Stomach (tissue), 9 donors: ENCODE measurements around the gene ATG2B. TPM values are rescaled to one million over a fixed set of nuclear protein-coding genes. Genes with fewer than 3 reads are reported as not detected.

Experiments
- DNase-seq, 2 donors: peaks; one replicate each; pipeline versions ENCODE4 v3.0.0 to v3.0.0-alpha.2; 2013 to 2019
- H3K27ac ChIP-seq, 5 donors: fragments of 200-600 bp in 4 of 5; sonication (generic) in 4 of 5; one replicate each; pipeline ENCODE4 v1.5.1; 2013 to 2019; ENCODE audit warnings: mild to moderate bottlenecking in 1 of 5, moderate library complexity in 1 of 5
- H3K27me3 ChIP-seq, 3 donors: fragments of 200-600 bp; sonication (generic); one replicate each; pipeline ENCODE4 v1.5.1; 2017 to 2019; ENCODE audit warnings: mixed run types in 1 of 3
- H3K36me3 ChIP-seq, 4 donors: fragments of 200-600 bp; sonication (generic); 1 replicate in 3 of 4; 2 replicates in 1 of 4; pipeline ENCODE4 v1.5.1; 2016 to 2019
- H3K4me1 ChIP-seq, 4 donors: fragments of 200-600 bp; sonication (generic); one replicate each; pipeline ENCODE4 v1.5.1; 2016 to 2019
- H3K4me3 ChIP-seq, 4 donors: fragments of 200-600 bp; sonication (generic) in 3 of 4; one replicate each; pipeline ENCODE4 v1.5.1; 2016 to 2019; ENCODE audit warnings: mild to moderate bottlenecking in 1 of 4
- H3K9me3 ChIP-seq, 4 donors: fragments of 200-600 bp; sonication (generic); one replicate each; pipeline ENCODE4 v1.5.1; 2016 to 2019
- EP300 ChIP-seq: sonication (generic); formaldehyde crosslinking; IDR thresholded peaks from one replicate; pipeline ENCODE4 v1.6.1; 2017; ENCODE audit warnings: antibody characterized with exemption
- POLR2A ChIP-seq, 4 donors: fragments of 450-650 bp; IDR thresholded peaks; one replicate each; pipeline ENCODE4 v1.6.1; 2016; ENCODE audit warnings: antibody characterized with exemption in 4 of 4, control low read depth in 2 of 4, mild to moderate bottlenecking in 1 of 4, moderate library complexity in 1 of 4
- POLR2AphosphoS5 ChIP-seq, 3 donors: sonication (generic); formaldehyde crosslinking; IDR thresholded peaks; one replicate each; pipeline ENCODE4 v1.6.1; 2016; ENCODE audit warnings: antibody characterized with exemption in 3 of 3
- WGBS, 5 donors: extraction: QIAGEN DNeasy Blood & Tissue Kit in 3 of 5; methylation state at CpG; one replicate each; pipeline versions ENCODE4 v1.1.5 to v1.1.7; 2013 to 2018; 5-methylcytosine and 5-hydroxymethylcytosine counted together
- intact Hi-C: fragments of 100-400 bp; cut with DNase I; formaldehyde crosslinking; loops from one replicate; pipeline ENCODE4 v1.15.1; 2023; ENCODE audit warnings: low total_unique reads
- polyA plus RNA-seq, 3 donors: library from polyadenylated mRNA; stranded (reverse); fragments of 200-250 nt; gene quantifications; one replicate each; pipeline ENCODE4 v1.2.3, GENCODE V29; 2013
- total RNA-seq, 5 donors: library from RNA; depleted of rRNA; stranded (reverse); fragments of >200 nt; gene quantifications; one replicate each; pipeline versions ENCODE4 v1.1.0 to v1.2.3, GENCODE V29; 2014 to 2016
- TF ChIP-seq, protein P1 (sequence below), 7 experiments: fragments of 450-650 bp in 4 of 7; fragments of 200-600 bp in 3 of 7; sonication (generic) in 3 of 7; IDR thresholded peaks; one replicate each; pipeline ENCODE4 v1.5.1; 2016 to 2019; ENCODE audit warnings: antibody characterized with exemption in 7 of 7, control low read depth in 2 of 7, mild to moderate bottlenecking in 1 of 7
- donor health status: healthy with polysubstance abuse.
- donor health status: Bipolar disorder and iron deficiency.
- donor health status: healthy.

The ATG2B gene
- total and polyA plus RNA-seq, 8 donors: 1.9 to 59.7 (median 21.9) TPM

GRCh38 chr14:96318836-96319235 is 44.3 kb downstream of the ATG2B start:
- TF ChIP-seq EP300: no peak
- TF ChIP-seq, protein P1, sequence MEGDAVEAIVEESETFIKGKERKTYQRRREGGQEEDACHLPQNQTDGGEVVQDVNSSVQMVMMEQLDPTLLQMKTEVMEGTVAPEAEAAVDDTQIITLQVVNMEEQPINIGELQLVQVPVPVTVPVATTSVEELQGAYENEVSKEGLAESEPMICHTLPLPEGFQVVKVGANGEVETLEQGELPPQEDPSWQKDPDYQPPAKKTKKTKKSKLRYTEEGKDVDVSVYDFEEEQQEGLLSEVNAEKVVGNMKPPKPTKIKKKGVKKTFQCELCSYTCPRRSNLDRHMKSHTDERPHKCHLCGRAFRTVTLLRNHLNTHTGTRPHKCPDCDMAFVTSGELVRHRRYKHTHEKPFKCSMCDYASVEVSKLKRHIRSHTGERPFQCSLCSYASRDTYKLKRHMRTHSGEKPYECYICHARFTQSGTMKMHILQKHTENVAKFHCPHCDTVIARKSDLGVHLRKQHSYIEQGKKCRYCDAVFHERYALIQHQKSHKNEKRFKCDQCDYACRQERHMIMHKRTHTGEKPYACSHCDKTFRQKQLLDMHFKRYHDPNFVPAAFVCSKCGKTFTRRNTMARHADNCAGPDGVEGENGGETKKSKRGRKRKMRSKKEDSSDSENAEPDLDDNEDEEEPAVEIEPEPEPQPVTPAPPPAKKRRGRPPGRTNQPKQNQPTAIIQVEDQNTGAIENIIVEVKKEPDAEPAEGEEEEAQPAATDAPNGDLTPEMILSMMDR (IDR thresholded peaks at IDR 0.05): no peak
- TF ChIP-seq POLR2AphosphoS5 (IDR thresholded peaks at IDR 0.05): no peak
- TF ChIP-seq POLR2A (IDR thresholded peaks at IDR 0.05): no peak
- H3K9me3 ChIP-seq: no peaks in the 10 kb centered on the region
- WGBS, 5 donors: 90 to 94% (median 93%) methylated on average over 9 of the region's 9 CpGs
- intact Hi-C loops: no loop called here
- DNase-seq: no peak
- H3K27me3 ChIP-seq: no peaks in the 10 kb centered on the region
- no peak overlapping the region for H3K4me3 ChIP-seq
- H3K36me3 ChIP-seq: peaks cover 37 to 98% (median 98%) of the 10 kb centered on the region in 4 donors
- no peaks in the 10 kb centered on the region for H3K4me1 ChIP-seq
- no peak overlapping the region for H3K27ac ChIP-seq

DNA sequence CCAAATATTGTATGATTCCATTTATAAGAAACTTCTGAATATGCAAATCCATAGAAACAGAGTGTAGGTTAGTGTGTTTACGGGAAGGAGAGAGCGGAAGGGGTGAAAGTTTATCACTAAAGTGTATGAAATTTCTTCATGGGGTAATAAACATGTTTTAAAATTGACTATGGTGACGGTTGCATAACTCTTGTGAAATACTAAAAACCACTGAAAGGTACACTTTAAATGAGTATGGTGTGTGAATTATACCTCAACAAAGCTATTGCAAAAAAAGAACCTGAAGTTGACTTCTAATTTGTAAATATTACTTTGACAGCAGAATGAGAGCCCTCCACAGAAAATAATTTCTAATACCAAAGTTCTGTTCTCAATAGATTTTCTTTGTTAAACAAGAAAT is 47.1 kb downstream of the ATG2B start:
- no peak for DNase-seq
- Histone ChIP-seq H3K4me3 (no peak overlapping the region), H3K27ac (no peak overlapping the region), H3K9me3 (no peaks in the 10 kb centered on the region), H3K27me3 (no peaks in the 10 kb centered on the region), H3K36me3 (peaks cover 30 to 98% (median 97%) of the 10 kb centered on the region in 4 donors), H3K4me1 (no peaks in the 10 kb centered on the region)
- no peak for TF ChIP-seq POLR2AphosphoS5 (IDR thresholded peaks at IDR 0.05)
- TF ChIP-seq POLR2A (IDR thresholded peaks at IDR 0.05): no peak
- TF ChIP-seq, protein P1 (IDR thresholded peaks at IDR 0.05): no peak
- no peak for TF ChIP-seq EP300
- WGBS, 5 donors: 94 to 97% (median 96%) methylated on average over 3 of the region's 3 CpGs
- intact Hi-C loops: no loop called here

- H3K36me3 ChIP-seq: peaks cover 30 to 96% (median 94%) of the 10 kb centered on the region in 4 donors
- no peak overlapping the region for H3K4me3 ChIP-seq
- TF ChIP-seq POLR2AphosphoS5 (IDR thresholded peaks at IDR 0.05) (no peak), EP300 (no peak), POLR2A (IDR thresholded peaks at IDR 0.05) (no peak)
- TF ChIP-seq, protein P1 (IDR thresholded peaks at IDR 0.05): no peak
- intact Hi-C loops: no loop called here
- H3K27ac ChIP-seq: no peak overlapping the region
- H3K27me3 ChIP-seq: no peaks in the 10 kb centered on the region
- DNase-seq: no peak
- WGBS, 5 donors: 88 to 93% (median 92%) methylated on average over 6 of the region's 6 CpGs
- no peaks in the 10 kb centered on the region for H3K4me1 ChIP-seq
- H3K9me3 ChIP-seq: no peaks in the 10 kb centered on the region
Observed at GRCh38 chr14:96310906-96311305, 52.2 kb downstream of the ATG2B start.

GRCh38 chr14:96309896-96310330 is 53.2 kb downstream of the ATG2B start:
- no peaks in the 10 kb centered on the region for H3K27me3 ChIP-seq
- intact Hi-C loops: no loop called here
- no peak for DNase-seq
- TF ChIP-seq EP300 (no peak), POLR2AphosphoS5 (IDR thresholded peaks at IDR 0.05) (no peak), POLR2A (IDR thresholded peaks at IDR 0.05) (no peak)
- TF ChIP-seq, protein P1 (IDR thresholded peaks at IDR 0.05): no peak
- no peak overlapping the region for H3K27ac ChIP-seq
- H3K4me1 ChIP-seq: no peaks in the 10 kb centered on the region
- H3K4me3 ChIP-seq: no peak overlapping the region
- H3K36me3 ChIP-seq: peaks cover 29 to 96% (median 94%) of the 10 kb centered on the region in 4 donors
- WGBS, 5 donors: 66 to 84% (median 70%) methylated on average over 5 of the region's 5 CpGs
- H3K9me3 ChIP-seq: no peaks in the 10 kb centered on the region
